Amniotic stem cell (primary cell): ENCODE measurements around the gene SDK1.
"Not testable (repeated sequence)": the region's sequence is repeated elsewhere in the genome, so short reads cannot be mapped to it uniquely, and the experiment has no call there.

Source experiments
- DNase-seq: peaks from one replicate; lab custom pipeline; 2025; lab: John Stamatoyannopoulos, UW

SDK1 gene

GRCh38 chr7:3955751-3956696, 655.0 kb downstream of the SDK1 start:
- no peak for DNase-seq

- no peak for DNase-seq
Measured at GRCh38 chr7:3956949-3957348, 655.9 kb downstream of the SDK1 start.

GRCh38 chr7:3957472-3958108, 656.5 kb downstream of the SDK1 start:
- no peak for DNase-seq

GRCh38 chr7:3958109-3958483, 657.0 kb downstream of the SDK1 start:
- DNase-seq, result no peak

GRCh38 chr7:3959364-3959763, 658.3 kb downstream of the SDK1 start:
- no peak for DNase-seq

- no peak for DNase-seq
Measured at GRCh38 chr7:3960050-3960763, 659.2 kb downstream of the SDK1 start.

GRCh38 chr7:3960942-3961341, 659.9 kb downstream of the SDK1 start:
- no peak for DNase-seq

- no peak for DNase-seq
Measured at GRCh38 chr7:3961857-3962503, 660.9 kb downstream of the SDK1 start.

GRCh38 chr7:3963768-3964167, 662.7 kb downstream of the SDK1 start:
- DNase-seq, result not testable (repeated sequence)

- no peak for DNase-seq
Measured at GRCh38 chr7:3964980-3965606, 664.0 kb downstream of the SDK1 start.

- DNase-seq, result no peak
Measured at GRCh38 chr7:3965794-3966395, 664.8 kb downstream of the SDK1 start.

- no peak for DNase-seq
Measured at GRCh38 chr7:3968234-3968633, 667.2 kb downstream of the SDK1 start.

GRCh38 chr7:3969286-3969685, 668.2 kb downstream of the SDK1 start:
- no peak for DNase-seq

- DNase-seq, result no peak
Measured at GRCh38 chr7:3971323-3971722, 670.3 kb downstream of the SDK1 start.

GRCh38 chr7:3973264-3973663, 672.2 kb downstream of the SDK1 start:
- no peak for DNase-seq

- DNase-seq, result no peak
Measured at GRCh38 chr7:3974329-3974728, 673.3 kb downstream of the SDK1 start.

GRCh38 chr7:3975371-3975770, 674.3 kb downstream of the SDK1 start:
- no peak for DNase-seq

- no peak for DNase-seq
Measured at GRCh38 chr7:3977391-3977790, 676.3 kb downstream of the SDK1 start.

- no peak for DNase-seq
Measured at GRCh38 chr7:3978839-3979238, 677.8 kb downstream of the SDK1 start.

- no peak for DNase-seq
Measured at GRCh38 chr7:3979611-3980299, 678.7 kb downstream of the SDK1 start.

- no peak for DNase-seq
Measured at GRCh38 chr7:3980300-3980643, 679.2 kb downstream of the SDK1 start.
